ENCODE data around the gene PCDH8. TPM values are rescaled to one million over a fixed set of nuclear protein-coding genes. Genes with fewer than 3 reads are reported as not detected.

The PCDH8 gene
- not detected in 2 replicates for polyA plus RNA-seq

GRCh38 chr13:52848455-52849195, at the start of gene PCDH8:
PCDH8 (minus strand) TSS chr13:52848640; CDS start chr13:52848436, 204 bp downstream.

Other genes with a start within 250 kb of the PCDH8 start
- 1.5 and 1.9 TPM in 2 replicates for gene HNRNPA1L2, start 206.2 kb downstream of the PCDH8 start, polyA plus RNA-seq
- 67.9 and 78.4 TPM in 2 replicates for gene SUGT1, start 195.8 kb downstream of the PCDH8 start, polyA plus RNA-seq
- gene CNMD, start 108.8 kb downstream of the PCDH8 start, polyA plus RNA-seq: not detected in 2 replicates
- gene OLFM4, start 180.2 kb upstream of the PCDH8 start, polyA plus RNA-seq: 0.38 and 0.66 TPM in 2 replicates

All from Purkinje cell (primary cell).